Keratinocyte (primary cell): Measurements from ENCODE around the gene SLC23A1. TPM values are rescaled to one million over a fixed set of nuclear protein-coding genes. Genes with fewer than 3 reads are reported as not detected.

ENCODE experiments used
- DNase-seq: peaks from one replicate; pipeline ENCODE4 v3.0.0-alpha.2; 2011; ENCODE audit warnings: low read depth, missing footprints, low spot score
- FAIRE-seq: peaks from 2 replicates; lab custom pipeline; 2011; peaks lifted over from hg19 to GRCh38; lab: Jason Lieb, UNC
- H2AFZ ChIP-seq: 2 replicates; pipeline ENCODE4 v1.6.0; 2012; ENCODE audit warnings: low read length, control low read depth, inconsistent platforms; ENCODE audit not compliant: control insufficient read depth
- H3K27ac ChIP-seq: 2 replicates; pipeline ENCODE4 v1.5.1; 2011; ENCODE audit warnings: low read length; ENCODE audit not compliant: control insufficient read depth, insufficient read depth
- H3K27me3 ChIP-seq: 3 replicates; pipeline ENCODE4 v1.6.0; 2011; ENCODE audit warnings: low read length; ENCODE audit not compliant: control insufficient read depth, insufficient read depth; ENCODE audit errors: extremely low read depth
- H3K36me3 ChIP-seq, 2 experiments: 2 replicates in 1 of 2; 3 replicates in 1 of 2; pipeline ENCODE4 v1.5.1; 2011; ENCODE audit warnings: low read length in 2 of 2, mild to moderate bottlenecking in 1 of 2; ENCODE audit not compliant: control insufficient read depth in 2 of 2, insufficient read depth in 2 of 2; ENCODE audit errors: extremely low read depth in 1 of 2
- H3K4me1 ChIP-seq: 3 replicates; pipeline ENCODE4 v1.5.1; 2011; ENCODE audit warnings: low read length; ENCODE audit not compliant: control insufficient read depth, insufficient read depth; ENCODE audit errors: extremely low read depth
- H3K4me2 ChIP-seq: 3 replicates; pipeline ENCODE4 v1.6.0; 2011; ENCODE audit warnings: low read depth, low read length; ENCODE audit not compliant: control insufficient read depth, insufficient read depth; ENCODE audit errors: extremely low read depth
- H3K4me3 ChIP-seq, 3 experiments: fragments of 200-600 bp in 1 of 3; sonication (generic) in 1 of 3; 2 replicates in 2 of 3; 3 replicates in 1 of 3; pipeline ENCODE4 v1.5.1; 2011 to 2016; ENCODE audit warnings: low read length in 3 of 3, mild to moderate bottlenecking in 3 of 3, control low read depth in 2 of 3, inconsistent platforms in 1 of 3, low read depth in 1 of 3, mixed read lengths in 1 of 3, mixed run types in 1 of 3, moderate library complexity in 1 of 3; ENCODE audit not compliant: control insufficient read depth in 2 of 3, insufficient read depth in 2 of 3; ENCODE audit errors: extremely low read depth in 1 of 3
- H3K79me2 ChIP-seq: 2 replicates; pipeline ENCODE4 v1.6.0; 2012; ENCODE audit warnings: low read length; ENCODE audit not compliant: control insufficient read depth, insufficient read depth
- H3K9ac ChIP-seq: 3 replicates; pipeline ENCODE4 v1.6.0; 2011; ENCODE audit warnings: low read length; ENCODE audit not compliant: control insufficient read depth, insufficient read depth; ENCODE audit errors: extremely low read depth
- H3K9me1 ChIP-seq: 3 replicates; pipeline ENCODE4 v1.6.0; 2011; ENCODE audit warnings: low read length; ENCODE audit not compliant: control insufficient read depth, insufficient read depth; ENCODE audit errors: extremely low read depth
- H3K9me3 ChIP-seq: 2 replicates; pipeline ENCODE4 v1.5.1; 2012; ENCODE audit warnings: low read depth, low read length; ENCODE audit not compliant: control insufficient read depth
- H4K20me1 ChIP-seq: 3 replicates; pipeline ENCODE4 v1.6.0; 2011; ENCODE audit warnings: low read length; ENCODE audit not compliant: control insufficient read depth, insufficient read depth; ENCODE audit errors: extremely low read depth
- CTCF ChIP-seq, 3 experiments: IDR thresholded peaks in 1 of 3; conservative IDR thresholded peaks in 1 of 3; optimal IDR thresholded peaks in 1 of 3; 2 replicates in 2 of 3; 3 replicates in 1 of 3; pipeline versions ENCODE3 to v1.5.1; 2011; ENCODE audit warnings: low read length in 3 of 3, mild to moderate bottlenecking in 3 of 3, moderate library complexity in 2 of 3, control low read depth in 1 of 3, inconsistent platforms in 1 of 3; ENCODE audit not compliant: insufficient read depth in 2 of 3; ENCODE audit errors: extremely low read depth in 1 of 3
- EZH2 ChIP-seq: IDR thresholded peaks from one replicate; pipeline ENCODE4 v1.6.1; 2012; ENCODE audit warnings: inconsistent platforms, mild to moderate bottlenecking, low read length, moderate library complexity
- dilution Hi-C: fragments of 300-500 bp; cut with MboI; formaldehyde crosslinking; loops from one replicate; pipeline ENCODE4 v1.7.0; 2020; ENCODE audit warnings: low sequenced_read_pairs; ENCODE audit not compliant: extremely low pct_ligation_motif_present
- polyA plus RNA-seq, 5 experiments: library from polyadenylated mRNA; depleted of rRNA in 3 of 5; stranded (reverse) in 3 of 5; stranded (forward) in 1 of 5; unstranded in 1 of 5; fragments of >200 nt; gene quantifications; 1 replicate in 1 of 5; 2 replicates in 3 of 5; 3 replicates in 1 of 5; pipeline versions ENCODE4 v1.2.1 to v1.2.3, GENCODE V29; 2011 to 2012; ENCODE audit warnings: missing spikeins in 2 of 5, low read depth in 1 of 5, low replicate concordance in 1 of 5

The SLC23A1 gene
- polyA plus RNA-seq, 1 donor (not counting 4 experiments of a cell fraction or from before 2014, with no cell fraction given), result not detected

GRCh38 chr5:139341187-139341688, 41.9 kb downstream of the SLC23A1 start:
- Histone ChIP-seq H3K27ac (peak overlapping the region; percentile 6), H3K36me3 (no peaks in the 10 kb centered on the region), H2AFZ (peak overlapping the region; percentile 82), H3K9me1 (no peaks in the 10 kb centered on the region), H3K9me3 (no peaks in the 10 kb centered on the region), H3K4me1 (peaks cover 13% of the 10 kb centered on the region), H3K9ac (peak overlapping the region; percentile 89), H3K4me2 (peak overlapping the region; percentile 96), H4K20me1 (peaks cover 9% of the 10 kb centered on the region), H3K27me3 (no peaks in the 10 kb centered on the region), H3K79me2 (peaks cover 45% of the 10 kb centered on the region), H3K4me3 (peak overlapping the region; percentile 73 to 95 (median 86))
- dilution Hi-C loops, result no loop called here
- TF ChIP-seq EZH2 (no peak), CTCF (optimal IDR thresholded peaks at IDR 0.05 in 1 of 3, IDR thresholded peaks at IDR 0.05 in 1 of 3, conservative IDR thresholded peaks at IDR 0.05 in 1 of 3; ENCODE audit: extremely low read depth in 1 of 3, insufficient read depth in 2 of 3, low read length in 3 of 3) (no peak)
- peak; percentile 32 for FAIRE-seq
- DNase-seq, result no peak

- Histone ChIP-seq H3K27me3 (no peaks in the 10 kb centered on the region), H3K9me1 (no peaks in the 10 kb centered on the region), H3K27ac (no peak overlapping the region), H3K4me1 (peaks cover 13% of the 10 kb centered on the region), H3K4me2 (no peak overlapping the region), H4K20me1 (peaks cover 9% of the 10 kb centered on the region), H3K79me2 (peaks cover 34% of the 10 kb centered on the region), H2AFZ (no peak overlapping the region), H3K36me3 (no peaks in the 10 kb centered on the region), H3K9ac (no peak overlapping the region), H3K4me3 (no peak overlapping the region), H3K9me3 (no peaks in the 10 kb centered on the region)
- DNase-seq, result no peak
- dilution Hi-C loops, result no loop called here
- FAIRE-seq, result no peak
- TF ChIP-seq CTCF (optimal IDR thresholded peaks at IDR 0.05 in 1 of 3, IDR thresholded peaks at IDR 0.05 in 1 of 3, conservative IDR thresholded peaks at IDR 0.05 in 1 of 3; ENCODE audit: extremely low read depth in 1 of 3, insufficient read depth in 2 of 3, low read length in 3 of 3) (no peak), EZH2 (no peak)
These were observed 43.0 kb downstream of the SLC23A1 start for GRCh38 chr5:139340051-139340450.
